GM18517 (cell line): ENCODE measurements around the gene CLDN24.
"Not testable (repeated sequence)": the region's sequence is repeated elsewhere in the genome, so short reads cannot be mapped to it uniquely, and the experiment has no call there.

Experiments
- ATAC-seq: cut with Tn5 transposase; IDR thresholded peaks from one replicate; pipeline ENCODE4 v1.9.1; 2021; ENCODE audit warnings: mild to moderate bottlenecking, moderate library complexity; ENCODE audit not compliant: unreplicated experiment

The CLDN24 gene

DNA sequence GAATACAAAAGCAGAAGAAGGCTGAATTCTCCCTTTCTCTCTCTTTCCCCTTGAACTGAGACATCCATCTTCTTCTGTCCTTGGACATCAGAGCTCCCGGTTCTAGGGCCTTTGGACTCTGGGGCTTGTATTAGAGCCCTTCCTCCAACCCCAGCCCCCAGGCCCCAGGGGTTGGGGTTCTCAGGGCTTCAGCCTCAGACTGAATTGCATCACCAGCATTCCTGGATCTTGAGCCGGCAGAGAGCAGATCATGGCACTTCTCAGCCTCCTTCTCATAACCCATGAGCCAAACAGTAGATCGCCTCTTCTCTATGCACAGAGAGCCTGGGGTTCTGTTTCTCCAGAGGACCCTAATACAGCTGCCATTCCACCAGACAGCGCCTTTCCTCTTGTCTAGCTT is 25.3 kb upstream of the CLDN24 start:
- no peak for ATAC-seq

DNA sequence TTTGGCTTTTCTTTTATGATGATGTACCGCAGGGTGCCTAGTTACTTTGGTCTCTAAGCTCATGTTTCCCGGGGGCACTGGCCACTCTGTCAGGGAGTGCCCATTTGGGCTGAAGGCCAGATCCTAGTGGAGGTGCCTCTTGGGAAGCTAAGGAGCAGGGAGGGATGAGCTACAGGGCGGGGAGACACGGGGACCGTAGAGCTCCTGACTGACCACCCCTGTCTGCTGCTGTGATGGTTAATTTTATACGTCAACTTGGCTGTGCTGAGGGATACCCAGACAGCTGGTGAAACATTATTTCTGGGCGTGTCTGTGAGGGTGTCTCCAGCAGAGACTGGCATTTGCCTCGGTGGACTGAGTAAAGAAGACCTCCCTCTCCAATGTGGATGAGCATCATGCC is 24.9 kb upstream of the CLDN24 start:
- no peak for ATAC-seq

DNA sequence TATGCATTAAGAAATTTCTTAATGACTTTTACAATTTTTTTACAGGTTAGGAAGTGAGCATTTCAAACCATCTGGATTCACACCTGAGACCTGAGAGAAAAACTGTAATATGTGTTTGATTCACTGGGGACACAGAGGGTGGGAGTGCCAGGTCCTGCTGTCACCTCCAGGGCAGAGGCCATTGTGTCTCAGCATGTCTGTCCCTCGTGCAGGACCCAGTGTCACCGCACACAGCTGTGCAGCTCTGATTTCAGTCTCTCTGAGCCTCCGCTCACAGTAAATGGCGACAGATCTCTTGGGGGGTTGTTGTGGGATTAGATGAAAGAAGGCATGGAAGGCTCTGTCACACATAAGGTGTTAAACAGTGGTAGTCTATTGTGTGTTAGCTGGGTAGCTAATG is 23.0 kb upstream of the CLDN24 start:
- ATAC-seq = no peak

DNA sequence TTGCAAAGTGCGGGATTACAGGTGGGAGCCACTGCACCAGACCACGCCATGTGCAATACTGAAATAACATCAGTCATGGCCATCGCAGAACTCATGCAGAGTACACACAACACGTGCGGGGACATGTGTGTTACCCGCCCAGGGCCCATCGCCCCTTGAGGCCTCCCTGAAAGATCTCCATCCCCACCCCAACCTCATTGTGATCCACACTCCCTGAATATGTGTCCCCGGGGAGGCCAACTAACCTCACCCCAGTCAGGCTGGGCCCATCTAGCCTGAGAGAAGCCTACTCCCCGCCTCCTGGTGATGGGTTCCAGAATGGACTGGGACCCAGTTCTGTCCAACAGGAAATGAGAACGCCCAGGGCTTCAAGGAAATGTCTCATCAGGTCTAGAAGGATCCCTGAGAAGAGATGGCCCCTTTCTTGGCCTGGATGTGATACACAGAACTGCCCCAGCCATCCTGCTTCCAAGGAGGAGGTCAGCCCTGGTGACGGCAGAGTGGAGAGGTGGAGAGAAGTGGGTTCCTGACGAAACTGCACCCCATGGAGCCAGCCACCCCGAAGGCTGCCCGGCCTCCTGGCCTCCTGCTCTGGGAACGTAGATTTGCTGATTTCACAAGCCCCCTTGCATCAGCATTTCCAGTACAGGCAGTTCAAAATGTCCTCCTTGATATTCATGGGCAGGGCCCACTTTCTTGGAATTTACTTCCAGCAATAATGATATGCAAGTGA is 22.5 kb upstream of the CLDN24 start:
- ATAC-seq = no peak

DNA sequence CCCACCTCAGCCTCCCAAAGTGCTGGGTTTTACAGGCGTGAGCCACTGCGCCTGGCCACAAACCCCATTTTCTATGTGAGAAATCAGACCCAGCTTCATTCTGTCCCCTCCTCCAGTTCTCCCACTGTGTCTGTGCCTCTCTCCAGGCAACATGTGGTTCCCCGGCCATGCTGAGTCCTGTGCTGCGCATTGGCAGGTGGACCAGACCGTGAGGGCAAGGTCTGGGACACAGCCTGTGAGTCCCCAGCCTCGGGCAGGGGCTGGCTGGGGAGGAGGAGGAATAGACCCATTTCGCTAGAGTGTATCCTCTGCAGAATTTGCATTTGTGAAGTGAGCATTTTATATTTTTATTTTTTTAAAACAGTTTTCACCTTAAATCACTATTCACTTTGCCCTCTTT is 21.5 kb upstream of the CLDN24 start:
- no peak for ATAC-seq

DNA sequence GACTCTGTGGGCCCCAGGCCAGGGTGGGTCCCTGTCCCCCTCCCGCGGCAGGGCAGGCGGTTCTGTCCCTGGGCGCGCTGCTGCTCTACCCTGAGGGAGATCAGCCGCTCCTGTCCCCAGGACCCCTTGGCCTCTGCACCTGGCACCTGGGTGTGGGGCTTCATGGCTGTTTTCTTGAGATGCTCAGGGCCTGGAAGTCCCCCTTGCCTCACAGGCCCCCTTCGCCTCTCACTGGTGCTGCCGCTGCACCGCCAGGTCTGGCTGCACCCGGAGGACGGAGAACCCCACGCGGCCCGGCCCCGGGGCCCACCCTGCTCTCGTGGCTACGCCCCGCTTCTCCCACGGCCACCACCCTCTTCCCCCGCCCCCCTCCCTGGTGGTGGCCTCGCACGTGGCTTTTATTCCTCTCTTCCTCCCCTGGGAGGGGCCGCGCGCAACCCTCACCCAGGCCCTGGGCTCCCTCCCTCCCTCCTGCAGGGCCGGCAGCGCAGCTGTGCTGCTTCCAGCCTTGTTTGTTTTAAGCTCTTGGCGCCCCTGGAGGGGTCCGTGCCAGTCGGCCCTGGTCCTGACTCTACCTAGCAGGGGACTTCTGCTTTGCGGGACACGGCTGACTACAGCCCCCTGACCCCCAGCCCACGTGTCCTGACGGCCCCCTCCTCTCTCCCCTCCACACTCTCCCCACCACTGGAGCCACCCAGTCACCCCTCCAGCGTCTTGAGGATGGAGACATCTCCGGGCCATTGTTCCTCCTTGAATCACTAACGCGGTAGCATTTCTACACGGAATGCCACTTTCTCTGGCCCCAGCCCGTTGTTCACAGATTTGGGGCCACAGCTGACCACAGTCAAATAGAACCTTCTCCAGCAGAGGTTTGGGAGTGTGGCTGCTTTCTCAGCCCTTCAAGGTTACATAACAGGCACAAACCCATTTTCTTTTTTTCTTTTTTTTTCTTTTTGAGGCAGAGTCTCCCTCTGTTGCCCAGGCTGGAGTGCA is 20.6 kb upstream of the CLDN24 start:
- no peak for ATAC-seq

DNA sequence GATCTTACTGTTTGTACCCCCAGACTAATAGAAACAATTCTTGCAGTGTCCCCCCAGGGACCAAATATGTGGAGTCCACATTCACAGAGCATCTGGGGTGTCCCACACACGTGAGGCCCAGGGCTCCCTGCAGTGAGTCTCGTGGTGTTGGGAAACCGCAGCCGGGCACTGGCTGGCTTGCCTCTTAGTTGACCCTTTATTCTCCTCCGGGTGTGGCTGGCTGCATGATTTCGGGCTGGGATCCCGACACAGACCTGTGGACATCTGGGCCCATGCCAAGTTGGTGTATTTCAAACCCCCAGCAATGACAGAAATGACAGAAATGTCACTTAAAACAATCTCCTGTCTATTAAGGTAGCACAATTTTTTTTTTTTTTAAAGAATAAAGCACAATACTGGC is 15.6 kb upstream of the CLDN24 start:
- no peak for ATAC-seq

DNA sequence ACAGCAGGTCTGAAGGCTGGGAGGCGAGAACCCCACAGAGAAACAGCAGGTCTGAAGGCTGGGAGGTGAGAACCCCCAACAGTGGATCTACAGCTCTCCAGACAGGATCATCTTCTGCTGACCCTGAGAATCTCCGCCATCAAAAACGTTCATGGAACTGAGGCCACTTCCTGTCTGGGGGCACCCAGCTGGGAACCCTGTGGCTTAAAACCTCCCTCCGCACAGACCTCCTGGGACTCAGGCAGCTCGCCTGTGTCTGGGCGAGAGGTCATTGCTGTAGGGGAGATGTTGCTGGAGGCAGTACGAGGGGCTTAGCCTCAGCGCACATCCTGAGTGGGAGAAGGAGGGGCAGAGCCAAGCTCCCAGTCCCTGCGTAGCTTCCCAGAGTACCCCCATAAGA is 15.1 kb upstream of the CLDN24 start:
- ATAC-seq = no peak

DNA sequence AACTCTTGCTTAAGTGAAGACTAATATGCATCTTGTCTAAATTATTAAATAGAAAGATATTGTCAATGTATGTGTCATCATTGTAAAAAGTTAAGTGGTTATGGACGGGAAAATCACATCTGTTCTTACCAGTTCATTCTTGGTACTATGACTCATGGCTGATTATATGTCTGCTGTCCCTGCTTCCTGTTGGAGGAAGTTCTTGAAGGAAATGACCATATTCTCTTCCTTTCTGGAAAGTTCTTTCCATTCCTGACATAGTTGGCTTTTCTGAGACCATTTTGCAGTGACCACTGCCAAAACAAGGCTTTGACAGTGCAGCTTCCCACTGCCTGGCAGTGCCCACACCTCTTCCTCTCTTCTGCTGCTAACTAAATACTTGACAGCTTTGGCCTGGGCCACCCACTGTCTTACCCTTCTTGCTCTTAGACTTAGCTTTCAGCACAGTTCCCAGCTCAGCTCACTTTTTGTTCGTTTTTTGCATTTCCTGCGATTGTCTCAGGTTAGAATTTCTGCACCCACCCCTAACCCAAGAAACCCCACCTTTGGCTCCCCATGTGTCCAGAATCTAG is 13.2 kb upstream of the CLDN24 start:
- no peak for ATAC-seq

DNA sequence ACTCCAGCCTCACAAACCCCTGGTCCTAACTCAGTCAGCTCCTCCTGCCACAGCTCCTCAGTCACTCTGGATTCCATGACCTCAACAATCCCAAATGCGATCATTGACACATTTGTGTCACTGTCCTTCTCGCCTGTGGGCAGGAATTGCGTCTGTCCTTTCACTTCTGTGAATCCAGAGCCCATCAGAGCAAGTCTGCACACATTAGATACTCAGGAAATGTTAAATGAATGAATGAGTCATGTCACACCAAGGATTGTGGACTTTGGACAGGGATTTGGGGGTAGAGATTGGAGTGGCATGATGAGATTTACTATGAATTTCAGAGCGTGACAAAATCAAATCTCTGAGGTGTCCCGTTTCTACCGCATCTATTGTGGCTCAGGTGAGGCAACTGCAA is 11.8 kb upstream of the CLDN24 start:
- no peak for ATAC-seq

DNA sequence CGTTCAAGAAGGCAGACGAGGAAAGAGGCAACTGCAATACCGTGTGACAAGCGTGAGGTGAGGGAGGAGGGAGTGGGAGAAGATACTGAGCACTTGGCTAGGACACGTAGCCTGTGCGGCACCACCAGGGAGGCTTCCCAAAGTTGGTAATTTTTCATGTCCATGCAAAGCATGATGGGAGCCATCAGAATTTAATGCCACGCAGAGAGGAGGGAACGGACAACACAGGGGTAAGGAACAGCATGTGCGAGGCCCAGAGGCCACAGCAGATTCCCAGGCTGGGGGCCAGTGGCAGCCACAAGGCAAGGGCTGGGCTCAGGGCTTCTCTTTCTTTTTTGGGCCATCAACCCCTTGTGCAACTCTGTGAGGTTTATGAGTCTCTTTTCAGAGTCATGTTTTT is 11.0 kb upstream of the CLDN24 start:
- no peak for ATAC-seq

DNA sequence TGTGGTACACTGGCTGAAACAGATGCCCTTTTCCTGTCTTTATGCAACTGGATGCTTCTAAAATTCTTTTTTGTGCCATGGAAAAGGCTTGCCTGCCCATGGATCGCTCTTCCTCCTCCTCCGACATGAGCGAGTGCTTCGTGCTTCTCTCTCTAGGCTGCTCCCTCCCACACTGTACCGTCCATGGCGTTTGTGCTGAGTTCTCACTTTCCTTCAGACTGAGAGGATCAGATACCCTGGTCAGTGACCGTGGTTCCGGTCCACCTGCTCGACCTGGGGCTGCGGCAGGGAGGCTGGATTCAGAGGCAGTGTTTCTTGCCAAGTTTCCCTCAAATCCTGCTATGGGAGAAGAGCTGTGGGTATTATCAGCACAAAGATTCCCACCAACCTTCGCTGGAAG is 10.2 kb upstream of the CLDN24 start:
- no peak for ATAC-seq

DNA sequence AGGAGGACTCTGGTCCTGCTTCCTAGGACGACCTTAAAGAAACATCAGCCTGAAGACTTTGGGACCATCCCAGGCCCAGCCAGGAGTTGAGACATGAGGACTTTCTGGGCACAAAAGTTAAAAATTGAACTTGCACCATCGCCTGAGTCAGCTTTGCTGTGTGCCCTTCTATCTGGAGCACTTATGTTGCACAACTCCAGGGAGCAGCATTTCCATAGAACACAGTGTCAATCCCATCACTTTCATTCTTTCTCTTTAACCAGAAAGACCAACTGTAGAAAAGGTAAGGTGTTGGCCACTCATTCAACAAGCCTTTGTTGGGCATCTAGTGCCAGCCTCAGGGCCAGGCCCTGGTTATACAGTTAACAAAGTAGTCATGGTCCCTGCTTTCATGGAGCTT is 8.6 kb upstream of the CLDN24 start:
- no peak for ATAC-seq

DNA sequence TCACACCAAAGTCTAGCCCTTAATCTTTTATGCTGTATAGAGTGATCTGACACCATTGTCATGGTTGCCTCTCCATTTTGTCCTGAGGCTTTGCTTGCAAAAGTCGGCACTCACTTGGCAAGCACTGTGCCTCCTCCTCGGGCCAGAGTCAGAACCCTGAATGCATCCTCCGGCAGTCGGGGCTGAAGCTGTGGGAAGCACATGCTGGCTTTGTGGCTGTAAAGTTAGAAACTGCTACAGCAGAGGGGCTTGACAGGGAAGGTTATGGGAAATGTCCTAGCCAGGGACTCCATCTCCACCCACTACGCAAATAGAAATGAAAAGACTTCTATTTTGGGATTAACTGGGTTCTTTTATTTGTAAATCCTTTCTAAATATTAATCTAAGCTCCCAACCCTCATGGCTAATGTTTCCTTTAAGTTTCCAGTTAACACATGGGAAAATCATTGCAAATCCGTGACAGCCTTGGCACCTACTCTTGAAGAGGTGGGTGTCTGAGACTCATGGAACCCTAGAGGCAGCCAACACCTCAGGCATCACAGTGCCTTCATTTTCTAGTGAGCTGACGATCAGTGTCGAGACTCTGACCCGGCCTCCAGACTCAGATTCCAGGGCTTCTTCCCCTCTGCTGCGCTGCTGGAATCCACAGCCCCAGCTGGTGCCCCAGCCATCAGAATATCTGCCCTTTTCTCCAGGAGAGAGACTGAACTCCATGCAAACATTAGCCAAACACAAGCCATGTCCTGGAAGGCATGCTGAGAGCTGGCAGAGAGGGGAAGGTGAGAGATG is 7.9 kb upstream of the CLDN24 start:
- ATAC-seq = no peak

DNA sequence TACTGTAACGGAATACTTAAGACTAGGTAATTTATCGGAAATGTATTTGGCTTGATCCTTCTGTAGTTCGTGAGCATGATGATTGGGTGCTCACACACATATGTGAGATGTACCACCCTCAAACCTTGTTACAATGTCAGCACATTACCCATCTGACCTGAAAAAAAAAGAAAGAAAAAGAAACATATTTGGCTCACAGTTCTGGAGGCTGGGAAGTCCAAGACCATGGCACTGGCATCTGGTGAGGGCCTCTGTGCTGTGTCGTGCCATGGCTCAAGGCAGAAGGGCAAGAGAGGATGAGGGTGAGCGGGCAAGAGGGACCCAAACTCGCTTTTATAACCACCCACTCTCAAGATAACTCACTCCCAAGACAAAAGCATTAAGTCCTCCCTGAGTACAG is 7.0 kb upstream of the CLDN24 start:
- no peak for ATAC-seq

DNA sequence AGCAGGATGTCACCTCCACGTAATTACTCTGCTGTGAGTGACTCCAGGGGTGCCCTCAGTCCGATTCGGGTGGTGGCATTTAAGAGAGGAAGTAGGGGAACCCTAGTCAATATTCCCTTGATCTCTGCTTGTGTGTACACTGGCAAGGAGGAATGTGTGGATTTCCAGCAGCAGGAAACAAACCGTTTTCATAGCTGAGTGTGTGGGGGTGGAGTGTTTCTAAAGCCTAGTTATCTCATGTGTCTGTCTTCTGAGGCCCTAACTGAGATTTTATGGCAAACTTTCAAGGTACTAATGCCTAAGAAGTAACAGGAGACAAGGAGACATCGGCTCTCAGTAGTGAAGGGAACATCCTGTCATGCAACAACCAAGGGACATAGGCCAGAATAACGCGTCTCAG is 6.6 kb upstream of the CLDN24 start:
- ATAC-seq = no peak

DNA sequence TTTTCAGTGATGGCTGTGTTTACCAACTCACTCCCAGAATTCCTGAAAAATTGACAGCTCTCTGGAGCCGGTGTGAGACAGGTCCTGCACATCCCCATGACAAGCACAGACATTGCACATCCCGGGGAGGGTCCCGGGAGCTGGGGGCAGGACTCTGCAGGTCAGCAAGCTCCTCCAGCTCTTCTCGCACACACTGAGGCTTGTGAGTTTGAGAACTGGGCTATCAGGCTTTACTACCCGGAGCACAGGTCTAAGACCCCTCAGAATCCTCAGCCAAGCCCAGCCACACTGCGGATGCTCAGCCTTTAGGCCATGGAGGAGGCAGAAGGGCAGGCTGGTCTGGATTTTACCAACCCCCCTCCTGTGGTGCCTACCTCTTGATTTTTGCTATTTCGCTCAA is 5.6 kb upstream of the CLDN24 start:
- no peak for ATAC-seq

DNA sequence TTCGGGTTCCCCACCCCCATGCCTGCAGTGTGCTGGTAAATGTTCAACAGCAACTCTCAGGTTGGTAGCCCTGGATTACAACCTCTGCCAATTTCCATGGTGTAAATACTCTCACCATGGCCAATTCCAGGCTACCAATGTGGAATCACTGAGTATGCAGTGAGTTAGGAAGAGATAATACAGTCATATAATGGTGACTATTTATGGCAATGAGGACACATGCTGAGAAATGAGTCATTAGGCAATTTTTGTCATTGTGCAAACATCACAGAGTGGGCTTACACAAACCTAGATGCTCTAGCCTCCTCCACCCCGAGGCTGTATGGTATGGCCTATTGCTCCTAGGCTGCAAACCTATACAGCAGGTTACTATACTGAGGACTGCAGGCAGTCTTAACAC is 4.6 kb upstream of the CLDN24 start:
- ATAC-seq = no peak

DNA sequence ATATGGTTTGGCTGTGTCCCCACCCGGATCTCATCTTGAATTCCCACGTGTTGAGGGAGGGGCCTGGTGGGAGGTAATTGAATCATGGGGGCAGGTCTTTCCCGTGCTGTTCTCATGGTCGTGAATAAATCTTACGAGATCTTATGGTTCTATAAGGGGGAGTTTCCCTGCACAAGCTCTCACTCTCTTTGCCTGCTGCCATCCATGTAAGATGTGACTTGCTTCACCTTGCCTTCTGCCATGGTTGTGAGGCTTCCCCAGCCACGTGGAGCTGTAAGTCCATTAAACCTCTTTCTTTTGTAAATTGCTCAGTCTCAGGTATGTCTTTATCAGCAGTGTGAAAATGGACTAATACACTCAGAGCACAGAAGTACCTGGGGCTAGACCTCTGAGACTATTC is 4.2 kb upstream of the CLDN24 start:
- not testable (repeated sequence) for ATAC-seq

DNA sequence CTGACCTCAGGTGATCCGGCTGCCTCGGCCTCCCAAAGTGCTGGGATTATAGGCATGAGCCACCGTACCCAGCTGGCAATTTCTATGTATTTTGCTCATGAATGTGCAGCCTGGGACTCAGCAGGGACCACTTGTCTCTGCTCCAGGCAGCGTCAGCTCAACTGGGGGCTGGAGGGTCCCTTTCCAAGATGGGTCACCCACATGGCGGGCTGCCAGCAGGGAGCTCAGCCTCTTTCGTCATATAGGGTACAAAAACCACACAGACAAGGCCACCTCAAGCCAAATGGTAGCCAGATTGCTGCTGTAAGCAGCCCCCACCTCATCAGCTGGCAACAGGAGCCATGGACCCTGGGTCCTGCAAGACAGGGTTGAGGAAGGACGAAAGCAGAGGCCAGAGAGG is 2.4 kb upstream of the CLDN24 start:
- no peak for ATAC-seq

DNA sequence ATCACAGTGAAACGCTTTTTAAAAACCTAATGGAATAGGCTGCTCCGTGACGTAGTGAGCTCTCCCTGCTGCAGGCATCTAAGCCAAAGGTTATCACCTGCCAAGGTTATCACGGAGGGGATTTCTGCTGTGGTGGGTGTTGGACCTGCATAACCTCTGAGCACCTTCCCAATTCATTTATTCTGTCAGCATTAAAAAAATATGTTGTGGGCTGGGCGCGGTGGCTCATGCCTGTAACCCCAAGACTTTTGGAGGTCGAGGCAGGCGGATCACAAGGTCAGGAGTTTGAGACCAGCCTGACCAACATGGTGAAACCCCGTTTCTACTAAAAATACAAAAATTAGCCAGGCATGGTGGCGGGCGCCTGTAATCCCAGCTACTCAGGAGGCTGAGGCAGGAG is 1.8 kb upstream of the CLDN24 start:
- not testable (repeated sequence) for ATAC-seq
